Measurements from ENCODE around the gene RET. TPM values are rescaled to one million over a fixed set of nuclear protein-coding genes. Genes with fewer than 3 reads are reported as not detected.

RET gene
- total RNA-seq, 1 donor from 2014 or later = 1.1 TPM

DNA sequence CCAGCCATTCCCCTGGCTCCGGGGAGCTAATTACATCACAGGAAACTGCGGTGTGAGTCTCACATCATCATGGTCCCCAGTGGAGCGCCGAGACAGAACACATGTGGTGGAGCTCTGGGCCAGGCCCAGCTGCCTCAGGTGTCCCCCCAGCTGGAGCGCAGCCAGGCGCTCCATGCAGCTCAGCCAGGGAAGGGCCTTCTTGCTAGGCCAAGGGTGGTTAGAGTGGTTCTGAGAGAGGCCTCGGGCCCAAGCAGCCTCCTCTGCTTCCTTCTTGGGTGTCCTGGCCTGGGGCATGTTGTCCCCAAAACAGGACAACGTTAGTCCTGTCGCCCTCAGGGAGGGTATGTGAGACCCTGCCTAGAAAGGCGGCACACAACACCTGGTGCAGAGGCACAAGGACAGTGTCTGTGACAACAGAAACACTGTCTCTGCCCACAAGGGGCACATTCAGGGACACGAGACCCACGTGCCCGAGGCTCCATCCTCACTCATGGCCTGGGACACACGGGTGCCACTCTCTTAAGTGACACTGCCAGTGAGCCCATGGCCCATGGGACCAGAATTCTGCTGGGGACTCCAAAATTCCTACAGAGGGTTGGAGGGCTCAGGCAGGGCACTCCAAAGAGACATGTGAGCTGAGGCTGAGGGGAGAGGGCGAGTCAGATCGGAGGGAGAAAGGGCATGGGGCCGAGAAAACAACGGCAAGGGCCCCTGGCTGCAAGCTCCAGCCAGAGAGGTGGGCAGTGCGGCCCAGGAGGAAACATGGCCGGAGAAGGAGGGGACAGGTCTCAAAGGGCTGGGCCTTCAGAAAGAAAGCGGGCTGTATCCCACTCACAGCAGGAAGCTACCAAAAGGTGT is 37.0 kb upstream of the RET start:
- no peak overlapping the region for H3K4me3 Mint-ChIP-seq (ENCODE audit: unreplicated experiment)
- no peaks in the 10 kb centered on the region for H4K20me1 ChIP-seq (ENCODE audit: insufficient read depth, low read length)
- no peaks in the 10 kb centered on the region for H3K27me3 ChIP-seq (ENCODE audit: insufficient read depth, low read length)
- H2AFZ ChIP-seq (ENCODE audit: low read depth, low read length) = no peak overlapping the region
- H3K27me3 Mint-ChIP-seq (ENCODE audit: low read depth, unreplicated experiment) = peaks cover 19% of the 10 kb centered on the region
- FAIRE-seq (no peak), DNase-seq (ENCODE audit: low read depth) (no peak)
- H3K4me1 ChIP-seq (ENCODE audit: insufficient read depth, low read length) = no peaks in the 10 kb centered on the region
- H3K4me1 Mint-ChIP-seq (ENCODE audit: low read depth, unreplicated experiment) = peaks cover 3% of the 10 kb centered on the region
- no peak overlapping the region for H3K4me3 ChIP-seq (ENCODE audit: insufficient read depth, low read depth, low read length)
- peaks cover under 1% of the 10 kb centered on the region for H3K9me3 Mint-ChIP-seq (ENCODE audit: unreplicated experiment)
- H3K36me3 ChIP-seq (ENCODE audit: insufficient read depth, low read length) = no peaks in the 10 kb centered on the region
- no peak overlapping the region for H3K4me2 ChIP-seq (ENCODE audit: low read length)
- no peak overlapping the region for H3K9ac ChIP-seq (ENCODE audit: low read length)
- peaks cover 1% of the 10 kb centered on the region for H3K36me3 Mint-ChIP-seq (ENCODE audit: low read depth, unreplicated experiment)
- H3K27ac Mint-ChIP-seq (ENCODE audit: unreplicated experiment) = peak overlapping the region; percentile 41
- no peaks in the 10 kb centered on the region for H3K9me3 ChIP-seq (ENCODE audit: insufficient read depth, low read depth, low read length)
- H3K79me2 ChIP-seq (ENCODE audit: insufficient read depth, low read length) = no peaks in the 10 kb centered on the region
- no peak overlapping the region for H3K27ac ChIP-seq (ENCODE audit: low read depth, low read length)
- TF ChIP-seq EZH2 (IDR thresholded peaks at IDR 0.05; ENCODE audit: insufficient read depth, low read length) = no peak
- TF ChIP-seq, protein P1, sequence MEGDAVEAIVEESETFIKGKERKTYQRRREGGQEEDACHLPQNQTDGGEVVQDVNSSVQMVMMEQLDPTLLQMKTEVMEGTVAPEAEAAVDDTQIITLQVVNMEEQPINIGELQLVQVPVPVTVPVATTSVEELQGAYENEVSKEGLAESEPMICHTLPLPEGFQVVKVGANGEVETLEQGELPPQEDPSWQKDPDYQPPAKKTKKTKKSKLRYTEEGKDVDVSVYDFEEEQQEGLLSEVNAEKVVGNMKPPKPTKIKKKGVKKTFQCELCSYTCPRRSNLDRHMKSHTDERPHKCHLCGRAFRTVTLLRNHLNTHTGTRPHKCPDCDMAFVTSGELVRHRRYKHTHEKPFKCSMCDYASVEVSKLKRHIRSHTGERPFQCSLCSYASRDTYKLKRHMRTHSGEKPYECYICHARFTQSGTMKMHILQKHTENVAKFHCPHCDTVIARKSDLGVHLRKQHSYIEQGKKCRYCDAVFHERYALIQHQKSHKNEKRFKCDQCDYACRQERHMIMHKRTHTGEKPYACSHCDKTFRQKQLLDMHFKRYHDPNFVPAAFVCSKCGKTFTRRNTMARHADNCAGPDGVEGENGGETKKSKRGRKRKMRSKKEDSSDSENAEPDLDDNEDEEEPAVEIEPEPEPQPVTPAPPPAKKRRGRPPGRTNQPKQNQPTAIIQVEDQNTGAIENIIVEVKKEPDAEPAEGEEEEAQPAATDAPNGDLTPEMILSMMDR (IDR thresholded peaks at IDR 0.05; ENCODE audit: insufficient read depth, low read depth, low read length) = no peak

- Histone ChIP-seq H2AFZ (ENCODE audit: low read depth, low read length) (no peak overlapping the region), H3K9me3 (ENCODE audit: insufficient read depth, low read depth, low read length) (no peaks in the 10 kb centered on the region), H3K4me2 (ENCODE audit: low read length) (no peak overlapping the region), H3K79me2 (ENCODE audit: insufficient read depth, low read length) (no peaks in the 10 kb centered on the region), H3K27ac (ENCODE audit: low read depth, low read length) (no peak overlapping the region), H4K20me1 (ENCODE audit: insufficient read depth, low read length) (no peaks in the 10 kb centered on the region), H3K9ac (ENCODE audit: low read length) (no peak overlapping the region), H3K27me3 (ENCODE audit: insufficient read depth, low read length) (no peaks in the 10 kb centered on the region), H3K4me1 (ENCODE audit: insufficient read depth, low read length) (no peaks in the 10 kb centered on the region), H3K36me3 (ENCODE audit: insufficient read depth, low read length) (no peaks in the 10 kb centered on the region), H3K4me3 (ENCODE audit: insufficient read depth, low read depth, low read length) (no peak overlapping the region)
- H3K4me3 Mint-ChIP-seq (ENCODE audit: unreplicated experiment) = no peak overlapping the region
- TF ChIP-seq, protein P1 (IDR thresholded peaks at IDR 0.05; ENCODE audit: insufficient read depth, low read depth, low read length) = no peak
- TF ChIP-seq EZH2 (IDR thresholded peaks at IDR 0.05; ENCODE audit: insufficient read depth, low read length) = no peak
- peaks cover 1% of the 10 kb centered on the region for H3K36me3 Mint-ChIP-seq (ENCODE audit: low read depth, unreplicated experiment)
- peak overlapping the region; percentile 41 for H3K27ac Mint-ChIP-seq (ENCODE audit: unreplicated experiment)
- peaks cover 3% of the 10 kb centered on the region for H3K4me1 Mint-ChIP-seq (ENCODE audit: low read depth, unreplicated experiment)
- DNase-seq (ENCODE audit: low read depth) (no peak), FAIRE-seq (no peak)
- H3K27me3 Mint-ChIP-seq (ENCODE audit: low read depth, unreplicated experiment) = peaks cover 19% of the 10 kb centered on the region
- no peaks in the 10 kb centered on the region for H3K9me3 Mint-ChIP-seq (ENCODE audit: unreplicated experiment)
Observed at GRCh38 chr10:43040482-43041256, 36.2 kb upstream of the RET start.
